K562 (cell line): Measurements from ENCODE around the gene TNFAIP6. TPM values are rescaled to one million over a fixed set of nuclear protein-coding genes. Genes with fewer than 3 reads are reported as not detected.
A peak's percentile ranks its signal among the peaks of the same experiment; 100 is the strongest.

Experiments
- ARID1B ChIP-seq: fragments of 450-650 bp; IDR thresholded peaks from 2 replicates; pipeline ENCODE4 v1.6.1; 2016; ENCODE audit warnings: antibody characterized with exemption, mild to moderate bottlenecking, inconsistent platforms
- CREB1 ChIP-seq, 2 experiments: sonication (generic) in 1 of 2; formaldehyde crosslinking in 1 of 2; IDR thresholded peaks; 2 replicates each; pipeline versions ENCODE4 v1.6.1 to v1.8.0; 2012 to 2022; ENCODE audit warnings: inconsistent platforms in 1 of 2, mild to moderate bottlenecking in 1 of 2, missing genetic modification reagents in 1 of 2, moderate library complexity in 1 of 2
- CTCF ChIP-seq, 3 experiments: IDR thresholded peaks in 2 of 3; conservative IDR thresholded peaks in 1 of 3; 2 replicates each; pipeline ENCODE4 v1.5.1; 2011 to 2012; ENCODE audit warnings: low read length in 3 of 3, mild to moderate bottlenecking in 3 of 3, control low read depth in 2 of 3, improper control_type of control experiment in 1 of 3, inconsistent platforms in 1 of 3, low read depth in 1 of 3, mixed read lengths in 1 of 3, moderate library complexity in 1 of 3; ENCODE audit not compliant: insufficient read depth in 2 of 3
- ESRRB ChIP-seq: fragments of 250-450 bp; sonication (Bioruptor Pico); IDR thresholded peaks from 2 replicates; pipeline ENCODE4 v1.5.0; 2020; ENCODE audit warnings: mild to moderate bottlenecking, moderate library complexity, borderline replicate concordance
- HES1 ChIP-seq: fragments of 450-650 bp; IDR thresholded peaks from 2 replicates; pipeline ENCODE4 v1.6.1; 2016; ENCODE audit warnings: low read depth, mild to moderate bottlenecking, moderate library complexity
- JUN ChIP-seq, 2 experiments: sonication (generic) in 1 of 2; formaldehyde crosslinking in 1 of 2; IDR thresholded peaks; 2 replicates each; pipeline versions ENCODE4 v1.6.1 to v1.8.0; 2012 to 2022; ENCODE audit warnings: borderline replicate concordance in 2 of 2, mild to moderate bottlenecking in 2 of 2, improper control_type of control experiment in 1 of 2, low read depth in 1 of 2, low read length in 1 of 2, missing genetic modification reagents in 1 of 2
- MXD1 ChIP-seq: fragments of 250-450 bp; sonication (Bioruptor Pico); IDR thresholded peaks from 2 replicates; pipeline ENCODE4 v1.8.0; 2021; ENCODE audit warnings: borderline replicate concordance, mild to moderate bottlenecking, moderate library complexity; ENCODE audit not compliant: poor library complexity, severe bottlenecking
- POLR2B ChIP-seq: fragments of 450-650 bp; IDR thresholded peaks from 2 replicates; pipeline ENCODE4 v1.6.1; 2018; ENCODE audit warnings: low read depth; ENCODE audit not compliant: partially characterized antibody
- POLR3A ChIP-seq: IDR thresholded peaks from 2 replicates; pipeline ENCODE4 v1.6.1; 2011; ENCODE audit warnings: borderline replicate concordance, mild to moderate bottlenecking, moderate library complexity; ENCODE audit not compliant: insufficient read length, insufficient read depth; ENCODE audit errors: extremely low read depth
- RBBP5 ChIP-seq: fragments of 200-600 bp; sonication (generic); IDR thresholded peaks from 2 replicates; pipeline ENCODE4 v1.6.1; 2012; ENCODE audit warnings: borderline replicate concordance, mild to moderate bottlenecking, low read length, control low read depth, inconsistent platforms; ENCODE audit not compliant: insufficient read depth, poor library complexity, severe bottlenecking
- SNAPC5 ChIP-seq: fragments of 250-450 bp; sonication (Bioruptor Pico); IDR thresholded peaks from 2 replicates; pipeline ENCODE4 v1.8.0; 2021; ENCODE audit warnings: moderate library complexity, mild to moderate bottlenecking, inconsistent platforms
- TEAD2 ChIP-seq: fragments of 450-650 bp; IDR thresholded peaks from 2 replicates; pipeline ENCODE4 v1.6.1; 2016; ENCODE audit warnings: missing genetic modification characterization, control low read depth, missing compliant biosample characterization
- ZFX ChIP-seq: sonication (generic); formaldehyde crosslinking; IDR thresholded peaks from 2 replicates; pipeline ENCODE4 v1.8.0; 2022; ENCODE audit warnings: mild to moderate bottlenecking, missing genetic modification reagents, moderate library complexity
- ZNF239 ChIP-seq: fragments of 250-450 bp; sonication (Bioruptor Pico); IDR thresholded peaks from 2 replicates; pipeline ENCODE4 v1.4.0; 2020; ENCODE audit warnings: mild to moderate bottlenecking
- ZNF408 ChIP-seq: fragments of 250-450 bp; sonication (Bioruptor Pico); IDR thresholded peaks from 2 replicates; pipeline ENCODE4 v1.4.0; 2020; ENCODE audit warnings: low read depth, mild to moderate bottlenecking, moderate library complexity
- ZNF695 ChIP-seq: fragments of 450-650 bp; formaldehyde crosslinking; IDR thresholded peaks from 2 replicates; pipeline ENCODE4 v1.4.0; 2020; ENCODE audit warnings: mild to moderate bottlenecking, moderate library complexity
- polyA plus RNA-seq, 8 experiments: library from polyadenylated mRNA; depleted of rRNA in 4 of 8; stranded (reverse) in 5 of 8; unstranded in 3 of 8; fragments of >200 nt; fragmentation: Nextera tagmentation in 2 of 8; fragmentation: Illumina TruSeq in 1 of 8; extraction: Ambion mirVana in 2 of 8; extraction: Trizol in 1 of 8; gene quantifications; 2 replicates each; pipeline versions ENCODE4 v1.2.1 to v1.2.3, GENCODE V29; 2011 to 2014; ENCODE audit warnings: inconsistent platforms in 1 of 8, missing spikeins in 1 of 8
- total RNA-seq, 7 experiments: library from RNA; depleted of rRNA in 6 of 7; stranded (reverse); fragments of >200 nt in 6 of 7; fragmentation: Illumina TruSeq in 2 of 7; extraction: Trizol in 2 of 7; gene quantifications; 2 replicates each; pipeline versions ENCODE4 v1.2.1 to v1.2.3, GENCODE V29; 2011 to 2021; ENCODE audit warnings: low replicate concordance in 1 of 7

The TNFAIP6 gene
- total and polyA plus RNA-seq, 9 of the 15 experiments (the other 6 are each of a cell fraction or from before 2014, with no cell fraction given): 0.07 to 0.28 (median 0.08) TPM; not detected in 6

- TF ChIP-seq CTCF (IDR thresholded peaks at IDR 0.05 in 2 of 3, conservative IDR thresholded peaks at IDR 0.05 in 1 of 3; ENCODE audit: insufficient read depth in 2 of 3, low read depth in 1 of 3, low read length in 3 of 3): peak; percentile 48 to 79 (median 56)
- TF ChIP-seq POLR3A: no peak
- TF ChIP-seq ESRRB: no peak
- no peak for TF ChIP-seq SNAPC5
- TF ChIP-seq HES1: no peak; the same call in 1 of the 2 replicates
- TF ChIP-seq MXD1: peak; percentile 78
- TF ChIP-seq RBBP5: peak; percentile 96
- peak; percentile 71; the same call in 1 of the 2 replicates for TF ChIP-seq CREB1 (IDR thresholded peaks at IDR 0.05)
- TF ChIP-seq CREB1 (CRISPR knock-in tag; IDR thresholded peaks at IDR 0.05): peak; percentile 87
- peak; percentile 77 for TF ChIP-seq ARID1B
- no peak for TF ChIP-seq TEAD2 (tag)
- TF ChIP-seq ZFX: peak; percentile 99
- TF ChIP-seq ZNF695: no peak
- TF ChIP-seq JUN (IDR thresholded peaks at IDR 0.05; ENCODE audit: borderline replicate concordance, low read depth, low read length): peak; percentile 28; the same call in 1 of the 2 replicates
- peak; percentile 95; the same call in 1 of the 2 replicates for TF ChIP-seq JUN (CRISPR knock-in tag; IDR thresholded peaks at IDR 0.05; ENCODE audit: borderline replicate concordance)
- TF ChIP-seq POLR2B: peak; percentile 86
- no peak for TF ChIP-seq ZNF239 (CRISPR knock-in tag)
- TF ChIP-seq ZNF408 (CRISPR knock-in tag): no peak
- TF ChIP-seq, all 486 proteins: peak for 205
Observed at GRCh38 chr2:151409601-151410484, 52.5 kb downstream of the TNFAIP6 start, which contains the start of gene RIF1 (continued).
